ENCODE measurements around the gene ZNF101. TPM values are rescaled to one million over a fixed set of nuclear protein-coding genes. Genes with fewer than 3 reads are reported as not detected.
"Not testable (repeated sequence)": the region's sequence is repeated elsewhere in the genome, so short reads cannot be mapped to it uniquely, and the experiment has no call there.

Gene ZNF101
- total RNA-seq, 1 experiment from 2014 or later: 11.0 TPM

DNA sequence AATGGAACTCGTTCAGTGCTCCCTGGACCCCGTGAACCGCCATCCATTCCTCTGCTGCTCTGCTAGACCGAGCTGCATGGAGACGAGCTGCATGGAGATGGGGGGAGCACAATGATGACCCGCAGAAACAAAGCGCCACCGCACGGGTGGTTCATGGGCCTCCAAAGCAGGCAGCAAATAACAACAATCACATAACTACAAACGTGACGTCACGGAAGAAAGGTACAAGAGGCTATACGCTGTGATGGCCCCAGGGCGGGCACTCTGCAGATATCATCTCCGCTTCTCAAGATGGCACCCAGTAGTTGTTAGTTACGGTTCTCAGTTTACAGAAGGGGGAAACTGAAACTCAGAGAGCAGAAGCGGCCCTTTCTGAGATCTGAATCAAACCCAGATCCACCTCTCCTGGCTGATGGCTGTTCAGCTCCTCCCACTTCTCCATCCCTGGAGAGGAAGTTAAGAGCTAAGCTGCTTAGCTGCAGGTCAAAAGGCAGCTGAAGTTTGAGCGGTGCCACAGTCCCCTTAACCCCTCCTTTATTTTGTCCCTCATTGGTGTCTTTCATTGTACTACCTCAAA lies 6.9 kb upstream of the ZNF101 start:
- no peak for DNase-seq (ENCODE audit: low read depth)

GRCh38 chr19:19662344-19662743 lies 6.3 kb upstream of the ZNF101 start:
- DNase-seq (ENCODE audit: low read depth): no peak

- no peak for DNase-seq (ENCODE audit: low read depth)
Observed at GRCh38 chr19:19662871-19663255, 5.8 kb upstream of the ZNF101 start.

DNA sequence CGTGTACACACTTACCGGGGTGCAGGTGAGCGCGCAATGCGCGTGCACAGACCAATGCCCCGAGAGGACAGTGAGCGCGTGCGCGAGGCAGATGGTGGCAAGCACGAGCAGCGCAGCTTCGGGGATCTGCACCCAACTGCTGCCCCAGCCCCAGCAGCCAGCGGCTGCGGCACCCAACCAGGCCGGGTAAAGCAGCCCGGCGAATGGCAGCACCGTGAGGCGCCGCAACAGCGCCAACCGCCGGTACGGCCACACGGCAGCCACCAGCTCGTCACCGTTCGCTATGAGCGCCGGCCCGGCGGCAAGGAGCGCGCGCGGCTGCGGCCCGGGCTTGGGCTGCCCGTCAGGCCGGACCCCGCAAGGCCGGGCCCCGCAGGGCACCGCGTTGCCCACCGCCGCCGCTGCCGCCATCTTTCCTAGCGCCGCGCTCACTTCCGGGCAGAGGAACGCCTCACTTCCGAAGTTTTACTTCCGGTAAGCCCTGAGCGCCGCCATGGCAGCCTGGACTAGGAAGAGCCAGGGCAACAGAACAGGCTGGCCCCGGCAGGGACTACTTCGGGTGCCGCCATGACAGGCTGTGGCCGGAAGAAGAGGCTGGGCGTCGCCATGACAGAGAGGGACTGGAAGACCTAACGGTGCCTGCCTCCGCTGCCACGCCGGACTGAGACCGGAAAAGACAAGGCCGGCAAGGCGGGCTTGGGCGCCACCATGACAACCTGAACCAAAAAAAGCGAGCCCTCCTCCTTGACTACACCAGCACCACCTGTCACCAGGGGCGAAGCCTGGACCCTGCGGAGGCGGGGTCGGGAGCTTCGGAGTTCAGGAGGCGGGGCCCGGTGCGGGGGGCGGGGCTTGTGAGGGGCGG lies 5.2 kb upstream of the ZNF101 start, which contains the start of gene ATP13A1:
ATP13A1 (minus strand) TSS at position 421 of the 865 bp plus-strand sequence; CDS start at position 411, 10 bp downstream.
- peak; percentile 98 for DNase-seq (ENCODE audit: low read depth)

DNA sequence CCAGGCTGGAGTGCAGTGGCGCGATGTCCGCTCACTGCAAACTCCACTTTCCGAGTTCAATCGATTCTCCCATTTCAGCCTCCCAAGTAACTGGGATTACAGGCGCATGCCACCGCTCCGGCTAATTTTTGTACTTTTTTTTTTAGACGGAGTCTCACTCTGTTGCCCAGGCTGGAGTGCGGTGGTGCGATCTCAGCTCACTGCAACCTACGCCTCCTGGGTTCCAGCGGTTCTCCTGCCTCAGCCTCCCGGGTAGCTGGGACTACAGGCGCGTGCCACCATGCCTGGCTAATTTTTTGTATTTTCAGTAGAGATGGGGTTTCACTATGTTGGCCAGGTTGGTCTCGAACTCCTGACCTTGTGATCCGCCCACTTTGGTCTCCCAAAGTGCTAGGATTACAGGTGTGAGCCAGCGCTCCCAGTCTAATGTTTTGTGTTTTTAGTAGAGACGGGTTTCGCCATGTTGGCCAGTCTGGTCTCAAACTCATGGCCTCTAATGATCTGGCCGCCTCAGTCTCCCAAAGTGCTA lies 3.2 kb upstream of the ZNF101 start:
- DNase-seq (ENCODE audit: low read depth): not testable (repeated sequence)

DNA sequence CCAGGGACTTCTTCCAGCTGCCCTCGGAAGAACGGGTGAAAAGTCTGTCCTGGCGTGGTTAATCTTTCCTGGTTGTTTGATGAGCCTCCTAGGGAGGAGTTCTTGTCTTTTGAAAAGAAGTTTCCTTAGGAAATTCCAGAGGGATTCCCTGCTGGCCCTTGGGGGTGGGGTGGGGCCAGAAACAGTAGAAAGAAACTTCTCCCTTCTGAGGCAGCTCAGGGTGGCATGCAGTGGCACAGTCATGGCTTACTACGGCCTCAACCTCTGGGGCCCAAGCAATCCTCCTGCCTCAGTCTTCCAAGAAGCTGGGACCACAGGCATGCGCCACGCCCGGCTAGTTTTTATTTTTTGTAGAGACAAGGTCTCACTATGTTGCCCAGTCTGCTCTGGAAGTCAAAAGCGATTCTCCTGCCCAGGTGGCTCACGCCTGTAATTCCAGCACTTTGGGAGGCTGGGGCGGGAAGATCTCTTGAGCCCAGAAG lies 1.5 kb downstream of the ZNF101 start:
- no peak for DNase-seq (ENCODE audit: low read depth)

DNA sequence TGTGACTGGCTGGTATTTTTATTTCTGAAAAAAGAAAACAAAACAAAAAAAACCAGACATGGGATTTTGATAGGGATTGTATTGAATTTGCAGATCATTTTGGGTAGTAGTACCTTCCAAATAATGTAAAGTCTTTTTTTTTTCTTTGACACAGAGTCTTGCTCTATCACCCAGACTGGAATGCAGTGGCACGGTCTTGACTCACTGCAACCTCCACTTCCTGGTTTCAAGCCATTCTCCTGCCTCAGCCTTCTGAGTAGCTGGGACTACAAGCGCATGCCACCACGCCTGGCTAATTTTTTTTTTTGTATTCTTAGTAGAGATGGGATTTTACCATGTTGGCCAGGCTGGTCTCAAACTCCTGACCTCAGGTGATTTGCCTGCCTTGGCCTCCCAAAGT lies 4.2 kb downstream of the ZNF101 start:
- DNase-seq (ENCODE audit: low read depth): no peak

GRCh38 chr19:19674315-19674714 lies 5.7 kb downstream of the ZNF101 start:
- no peak for DNase-seq (ENCODE audit: low read depth)

DNA sequence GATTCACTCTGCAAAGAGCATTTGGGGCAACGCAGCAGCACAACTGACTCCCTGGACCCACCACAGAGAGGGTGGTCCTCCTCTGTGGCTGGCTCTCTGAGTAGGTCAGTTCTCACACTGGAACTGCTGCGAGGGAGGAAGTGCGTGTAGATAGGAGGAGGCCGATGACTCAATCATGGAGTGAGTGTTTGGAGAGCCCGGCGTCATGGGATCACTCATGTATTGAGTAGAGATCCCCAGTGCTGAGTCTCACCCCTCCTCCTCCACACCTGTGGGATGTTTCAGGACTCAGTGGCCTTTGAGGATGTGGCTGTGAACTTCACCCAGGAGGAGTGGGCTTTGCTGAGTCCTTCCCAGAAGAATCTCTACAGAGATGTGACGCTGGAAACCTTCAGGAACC lies 8.9 kb downstream of the ZNF101 start:
- DNase-seq (ENCODE audit: low read depth): no peak

DNA sequence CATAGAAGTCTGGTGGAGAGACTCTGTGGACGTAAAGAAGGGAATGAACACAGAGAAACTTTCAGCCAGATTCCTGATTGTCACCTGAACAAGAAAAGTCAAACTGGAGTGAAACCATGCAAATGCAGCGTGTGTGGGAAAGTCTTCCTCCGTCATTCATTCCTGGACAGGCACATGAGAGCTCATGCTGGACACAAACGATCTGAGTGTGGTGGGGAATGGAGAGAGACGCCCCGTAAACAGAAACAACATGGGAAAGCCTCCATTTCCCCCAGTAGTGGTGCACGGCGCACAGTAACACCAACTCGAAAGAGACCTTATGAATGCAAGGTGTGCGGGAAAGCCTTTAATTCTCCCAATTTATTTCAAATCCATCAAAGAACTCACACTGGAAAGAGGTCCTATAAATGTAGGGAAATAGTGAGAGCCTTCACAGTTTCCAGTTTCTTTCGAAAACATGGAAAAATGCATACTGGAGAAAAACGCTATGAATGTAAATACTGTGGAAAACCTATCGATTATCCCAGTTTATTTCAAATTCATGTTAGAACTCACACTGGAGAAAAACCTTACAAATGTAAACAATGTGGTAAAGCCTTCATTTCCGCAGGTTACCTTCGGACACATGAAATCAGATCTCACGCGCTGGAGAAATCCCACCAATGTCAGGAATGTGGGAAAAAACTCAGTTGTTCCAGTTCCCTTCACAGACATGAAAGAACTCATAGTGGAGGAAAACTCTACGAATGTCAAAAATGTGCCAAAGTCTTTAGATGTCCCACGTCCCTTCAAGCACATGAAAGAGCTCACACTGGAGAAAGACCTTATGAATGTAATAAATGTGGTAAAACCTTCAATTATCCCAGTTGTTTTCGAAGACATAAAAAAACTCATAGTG lies 10.8 kb downstream of the ZNF101 start:
- DNase-seq (ENCODE audit: low read depth): no peak

DNA sequence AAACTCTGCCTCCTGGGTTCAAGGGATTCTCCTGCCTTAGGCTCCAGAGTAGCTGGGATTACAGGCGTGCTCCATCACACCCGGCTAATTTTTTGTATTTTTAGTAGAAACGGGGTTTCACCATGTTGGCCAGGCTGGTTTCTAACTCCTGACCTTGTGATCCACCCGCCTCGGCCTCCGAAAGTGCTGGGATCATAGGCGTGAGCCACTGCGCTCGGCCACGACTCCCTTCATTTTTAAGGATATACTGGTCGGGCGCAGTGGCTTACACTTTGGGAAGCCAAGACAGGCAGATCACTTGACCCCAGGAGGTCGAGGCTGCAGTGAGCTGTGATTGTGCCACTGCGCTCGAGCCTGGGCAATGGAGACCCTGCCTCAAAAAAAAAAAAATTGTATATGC lies 17.5 kb downstream of the ZNF101 start:
- not testable (repeated sequence) for DNase-seq (ENCODE audit: low read depth)

DNA sequence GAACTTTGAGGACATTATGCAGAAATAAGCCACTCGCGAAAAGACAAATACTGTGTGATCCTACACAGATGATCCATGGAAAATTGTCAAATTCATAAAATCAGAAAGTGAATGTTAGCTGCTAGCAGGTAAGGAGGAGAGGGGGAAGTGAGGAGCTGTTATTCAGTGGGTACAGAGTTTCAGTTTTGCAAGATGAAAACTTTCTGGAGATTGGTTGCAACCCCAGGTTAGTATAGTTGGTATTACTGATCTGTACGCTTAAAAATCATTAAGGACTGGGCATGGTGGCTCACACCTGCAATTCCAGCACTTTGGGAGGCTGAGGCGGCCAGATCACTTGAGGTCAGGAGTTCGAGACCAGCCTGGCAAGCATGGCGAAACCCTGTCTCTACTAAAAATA lies 17.9 kb downstream of the ZNF101 start:
- DNase-seq (ENCODE audit: low read depth): no peak

- DNase-seq (ENCODE audit: low read depth): no peak
Observed at GRCh38 chr19:19687090-19687489, 18.5 kb downstream of the ZNF101 start.

DNA sequence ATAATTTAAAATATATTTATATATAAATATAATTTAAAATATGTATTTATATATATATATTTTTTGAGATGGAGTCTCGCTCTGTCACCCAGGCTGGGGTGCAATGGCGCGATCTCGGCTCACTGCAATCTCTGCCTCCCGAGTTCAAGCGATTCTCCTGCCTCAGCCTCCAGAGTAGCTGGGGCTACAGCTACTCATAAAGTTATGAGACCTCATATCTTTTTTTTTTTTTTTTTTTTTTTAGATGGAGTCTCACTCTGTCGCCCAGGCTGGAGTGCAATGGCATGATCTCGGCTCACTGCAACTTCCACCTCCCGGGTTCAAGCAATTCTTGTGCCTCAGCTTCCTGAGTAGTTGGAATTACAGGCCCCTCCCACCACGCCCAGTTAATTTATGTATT lies 20.4 kb downstream of the ZNF101 start:
- not testable (repeated sequence) for DNase-seq (ENCODE audit: low read depth)

- no peak for DNase-seq (ENCODE audit: low read depth)
Observed at GRCh38 chr19:19691683-19692082, 23.0 kb downstream of the ZNF101 start.

DNA sequence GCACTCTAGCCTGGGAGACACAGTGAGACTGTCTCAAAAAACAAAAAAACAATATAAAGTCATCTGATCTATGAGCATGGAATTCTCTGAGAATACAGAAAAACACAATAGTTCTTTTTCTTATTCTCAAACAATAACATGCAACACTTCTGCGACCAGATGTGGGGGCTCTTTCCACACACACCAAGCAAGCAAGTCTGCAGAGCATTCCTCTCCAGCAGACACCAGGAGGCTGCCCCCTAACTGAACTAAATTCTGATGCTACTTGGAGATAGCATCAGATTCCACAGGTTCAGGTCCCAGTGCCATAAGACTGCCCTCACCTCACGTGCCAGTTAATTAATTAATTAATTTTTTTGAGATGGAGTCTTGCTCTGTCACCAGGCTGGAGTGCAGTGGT lies 27.7 kb downstream of the ZNF101 start:
- no peak for DNase-seq (ENCODE audit: low read depth)

DNA sequence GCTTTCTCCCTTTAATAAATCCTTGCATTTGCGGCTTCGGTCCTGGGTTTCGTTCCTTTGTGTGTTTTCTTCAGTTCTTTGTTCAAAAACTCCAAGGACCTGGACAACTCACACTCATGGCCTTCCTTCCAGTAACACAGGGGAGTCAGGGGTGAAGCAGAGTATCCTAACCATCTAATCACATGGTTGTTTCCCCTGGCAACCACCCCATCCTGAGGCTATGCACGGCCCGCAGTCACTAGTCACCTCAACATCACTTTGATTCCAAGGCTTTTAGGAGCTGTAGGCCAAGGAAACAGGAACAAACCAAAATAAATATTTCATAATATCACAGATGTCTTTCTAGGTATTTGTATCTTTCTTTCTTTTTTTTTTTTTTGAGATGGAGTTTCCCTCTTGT lies 28.9 kb downstream of the ZNF101 start:
- DNase-seq (ENCODE audit: low read depth): no peak

DNA sequence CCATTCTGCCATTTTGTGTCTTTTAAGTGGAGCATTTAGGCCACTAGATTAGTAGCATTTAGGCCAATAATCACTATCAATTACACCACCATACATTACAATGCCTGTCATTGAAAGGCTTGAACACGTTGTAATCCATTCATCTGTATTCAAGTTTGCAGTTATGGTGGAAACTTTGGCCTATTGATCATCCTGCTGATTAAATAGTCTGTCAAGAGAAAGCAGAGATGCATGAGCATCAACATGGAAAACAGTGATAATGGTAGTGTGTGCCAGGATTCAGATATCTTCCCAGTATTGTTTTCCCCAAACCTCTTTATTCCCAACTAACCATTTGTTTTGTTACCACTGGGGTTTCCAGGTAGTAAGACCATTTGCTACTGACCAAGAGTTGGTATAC lies 31.9 kb downstream of the ZNF101 start:
- not testable (repeated sequence) for DNase-seq (ENCODE audit: low read depth)

- no peak for DNase-seq (ENCODE audit: low read depth)
Observed at GRCh38 chr19:19704836-19705235, 36.2 kb downstream of the ZNF101 start.

- DNase-seq (ENCODE audit: low read depth): no peak
Observed at GRCh38 chr19:19710506-19710905, 41.9 kb downstream of the ZNF101 start.

- DNase-seq (ENCODE audit: low read depth): no peak
Observed at GRCh38 chr19:19711306-19711933, 42.8 kb downstream of the ZNF101 start.

Measured in Daoy (cell line).